CD4-positive, alpha-beta T cell (primary cell): Measurements from ENCODE around the gene DPPA5. TPM values are rescaled to one million over a fixed set of nuclear protein-coding genes. Genes with fewer than 3 reads are reported as not detected.

Source experiments
- ATAC-seq: fragments of 200-7000 bp; cut with Tn5 transposase; one replicate; pipeline ENCODE4 v1.10.0; 2022; ENCODE audit warnings: mild to moderate bottlenecking; ENCODE audit not compliant: poor library complexity
- CTCF ChIA-PET: fragments of 350-600 bp; sonication (Branson Sonifier 250); formaldehyde crosslinking; loops from one replicate; lab custom pipeline; 2021; ENCODE audit warnings: antibody characterized with exemption, inconsistent platforms; lab: Charles Lee
- POLR2A ChIA-PET: fragments of 350-600 bp; sonication (Branson Sonifier 250); formaldehyde crosslinking; loops from one replicate; lab custom pipeline; 2021; ENCODE audit warnings: antibody characterized with exemption, inconsistent platforms; lab: Charles Lee
- DNase-seq, 14 experiments: peaks; one replicate each; pipeline ENCODE4 v3.0.0-alpha.2; 2013 to 2020; ENCODE audit warnings: mixed read lengths in 2 of 14
- H3K27ac ChIP-seq, 2 donors: one replicate each; pipeline versions ENCODE4 v1.5.1 to v1.7.0; 2013; ENCODE audit warnings: low read length in 2 of 2, low read depth in 1 of 2, mild to moderate bottlenecking in 1 of 2
- H3K27me3 ChIP-seq, 2 experiments: 1 replicate in 1 of 2; 2 replicates in 1 of 2; pipeline versions ENCODE4 v1.6.1 to v1.7.0; 2013; ENCODE audit warnings: low read length in 2 of 2, control low read depth in 1 of 2, mild to moderate bottlenecking in 1 of 2, moderate library complexity in 1 of 2; ENCODE audit not compliant: insufficient read depth in 2 of 2, control insufficient read depth in 1 of 2
- H3K36me3 ChIP-seq: one replicate; pipeline ENCODE4 v1.6.1; 2013; ENCODE audit warnings: low read length, control low read depth; ENCODE audit not compliant: insufficient read depth
- H3K4me1 ChIP-seq: one replicate; pipeline ENCODE4 v1.6.1; 2013; ENCODE audit warnings: low read length, control low read depth; ENCODE audit not compliant: insufficient read depth
- H3K4me3 ChIP-seq: one replicate; pipeline ENCODE4 v1.5.1; 2013; ENCODE audit warnings: mild to moderate bottlenecking, low read length, moderate library complexity
- H3K9me3 ChIP-seq, 2 experiments: 1 replicate in 1 of 2; 2 replicates in 1 of 2; pipeline versions ENCODE4 v1.6.1 to v1.7.0; 2013; ENCODE audit warnings: low read length in 2 of 2, mild to moderate bottlenecking in 2 of 2, control low read depth in 1 of 2, moderate library complexity in 1 of 2; ENCODE audit not compliant: control insufficient read depth in 1 of 2, insufficient read depth in 1 of 2
- H3K27ac Mint-ChIP-seq: one replicate; pipeline ENCODE4 v1.8.0; 2020; ENCODE audit warnings: mixed read lengths
- H3K27me3 Mint-ChIP-seq: one replicate; pipeline ENCODE4 v1.8.0; 2021; ENCODE audit warnings: mixed read lengths
- H3K36me3 Mint-ChIP-seq: one replicate; pipeline ENCODE4 v1.8.0; 2021; ENCODE audit warnings: low read depth, mixed read lengths
- H3K4me1 Mint-ChIP-seq: one replicate; pipeline ENCODE4 v1.8.0; 2021; ENCODE audit warnings: low read depth, mixed read lengths
- H3K4me3 Mint-ChIP-seq: one replicate; pipeline ENCODE4 v1.8.0; 2020; ENCODE audit warnings: mild to moderate bottlenecking, mixed read lengths
- H3K9me3 Mint-ChIP-seq: one replicate; pipeline ENCODE4 v1.8.0; 2020; ENCODE audit warnings: mixed read lengths
- intact Hi-C, 2 experiments: fragments of 100-400 bp; cut with DNase I in 1 of 2; cut with micrococcal nuclease in 1 of 2; formaldehyde crosslinking; loops; one replicate each; pipeline versions ENCODE4 v1.15.1 to v1.9.0; 2023 to 2025; cut with DNase I, micrococcal nuclease
- total RNA-seq, 174 experiments: library from RNA in 2 of 174; stranded (reverse) in 2 of 174; gene quantifications; one replicate each; pipeline ENCODE4 v1.2.3 and lab custom pipeline; 2021 to 2026
- TF ChIP-seq, protein P1 (sequence below): fragments of 200-600 bp; IDR thresholded peaks from one replicate; pipeline ENCODE4 v1.8.0; 2022; ENCODE audit warnings: antibody characterized with exemption, mild to moderate bottlenecking

The DPPA5 gene
- total RNA-seq, 2 experiments from 2014 or later: not detected

DNA sequence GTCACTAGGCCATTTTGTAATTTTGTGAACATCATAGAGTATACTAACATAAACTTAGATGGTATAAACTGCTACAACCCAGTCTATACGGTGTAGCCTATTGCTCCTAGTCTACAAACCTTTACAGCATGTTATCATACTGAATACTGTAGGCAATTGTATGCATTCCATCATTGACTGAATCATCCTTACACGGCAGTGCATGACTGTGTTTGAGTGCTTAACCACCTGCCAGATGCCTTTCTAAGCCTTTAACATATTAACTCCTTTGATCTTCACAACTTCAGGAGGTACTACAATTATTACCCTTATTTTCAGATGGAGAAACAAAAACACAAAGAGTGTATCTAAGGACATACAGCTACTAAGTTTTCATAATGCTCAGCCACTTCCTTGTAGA, 14.0 kb downstream of the DPPA5 start:
- H3K9me3 Mint-ChIP-seq: no peaks in the 10 kb centered on the region
- no peaks in the 10 kb centered on the region for H3K27me3 Mint-ChIP-seq
- no peaks in the 10 kb centered on the region for H3K9me3 ChIP-seq
- ChIA-PET POLR2A (no interaction called here), CTCF (no interaction called here)
- no peak overlapping the region for H3K4me3 ChIP-seq
- no peaks in the 10 kb centered on the region for H3K4me1 Mint-ChIP-seq
- no peak overlapping the region for H3K27ac Mint-ChIP-seq
- intact Hi-C loops: no loop called here
- H3K27me3 ChIP-seq: no peaks in the 10 kb centered on the region
- no peak overlapping the region for H3K4me3 Mint-ChIP-seq
- ATAC-seq (no peak), DNase-seq (no peak)
- H3K36me3 ChIP-seq: no peaks in the 10 kb centered on the region
- H3K27ac ChIP-seq: no peak overlapping the region
- TF ChIP-seq, protein P1, sequence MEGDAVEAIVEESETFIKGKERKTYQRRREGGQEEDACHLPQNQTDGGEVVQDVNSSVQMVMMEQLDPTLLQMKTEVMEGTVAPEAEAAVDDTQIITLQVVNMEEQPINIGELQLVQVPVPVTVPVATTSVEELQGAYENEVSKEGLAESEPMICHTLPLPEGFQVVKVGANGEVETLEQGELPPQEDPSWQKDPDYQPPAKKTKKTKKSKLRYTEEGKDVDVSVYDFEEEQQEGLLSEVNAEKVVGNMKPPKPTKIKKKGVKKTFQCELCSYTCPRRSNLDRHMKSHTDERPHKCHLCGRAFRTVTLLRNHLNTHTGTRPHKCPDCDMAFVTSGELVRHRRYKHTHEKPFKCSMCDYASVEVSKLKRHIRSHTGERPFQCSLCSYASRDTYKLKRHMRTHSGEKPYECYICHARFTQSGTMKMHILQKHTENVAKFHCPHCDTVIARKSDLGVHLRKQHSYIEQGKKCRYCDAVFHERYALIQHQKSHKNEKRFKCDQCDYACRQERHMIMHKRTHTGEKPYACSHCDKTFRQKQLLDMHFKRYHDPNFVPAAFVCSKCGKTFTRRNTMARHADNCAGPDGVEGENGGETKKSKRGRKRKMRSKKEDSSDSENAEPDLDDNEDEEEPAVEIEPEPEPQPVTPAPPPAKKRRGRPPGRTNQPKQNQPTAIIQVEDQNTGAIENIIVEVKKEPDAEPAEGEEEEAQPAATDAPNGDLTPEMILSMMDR: no peak
- H3K36me3 Mint-ChIP-seq: no peaks in the 10 kb centered on the region
- H3K4me1 ChIP-seq: no peaks in the 10 kb centered on the region

DNA sequence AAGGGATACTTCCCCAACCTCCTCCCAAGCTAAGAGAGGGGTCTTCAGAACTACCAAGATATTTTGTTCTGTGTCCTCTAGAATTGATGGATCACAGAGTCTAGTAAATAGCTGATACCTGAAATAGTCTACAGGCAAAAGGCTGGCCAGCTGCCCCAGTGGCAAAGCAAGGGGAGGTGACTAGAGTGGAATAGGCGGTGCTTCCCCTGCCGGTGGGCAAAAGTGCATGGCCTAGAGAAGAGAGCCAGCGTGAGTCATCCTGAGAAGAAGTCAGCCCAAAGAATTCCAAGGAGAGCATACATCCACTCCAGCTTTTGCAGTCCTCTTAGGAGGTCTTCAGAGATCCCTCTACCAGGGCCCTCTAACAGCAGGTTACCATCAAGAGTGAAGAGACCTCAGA, 14.7 kb downstream of the DPPA5 start:
- Mint-ChIP-seq H3K27ac (no peak overlapping the region), H3K4me3 (no peak overlapping the region)
- no peak for DNase-seq

DNA sequence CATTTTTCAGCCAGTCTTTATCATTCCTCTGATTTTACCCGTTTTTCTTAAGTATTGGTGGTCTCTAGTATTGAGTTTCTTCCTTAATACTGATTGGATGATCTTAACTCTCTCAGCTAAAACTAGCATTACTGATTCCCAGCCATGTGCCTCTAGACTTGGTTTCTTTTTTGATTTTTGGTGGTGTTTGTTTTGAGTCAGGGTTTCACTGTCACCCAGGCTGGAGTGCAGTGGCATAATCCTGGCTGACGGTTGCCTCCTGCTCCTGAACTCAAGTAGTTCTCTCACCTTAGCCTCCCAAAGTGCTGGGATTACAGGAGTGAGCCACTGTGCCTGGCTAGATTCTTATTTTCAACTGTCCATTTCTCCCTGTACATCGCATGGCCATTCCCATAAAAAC, 24.9 kb downstream of the DPPA5 start:
- no peak overlapping the region for H3K27ac Mint-ChIP-seq
- H3K36me3 Mint-ChIP-seq: no peaks in the 10 kb centered on the region
- TF ChIP-seq, protein P1: no peak
- POLR2A ChIA-PET: no interaction called here
- ATAC-seq (no peak), DNase-seq (no peak)
- H3K4me1 Mint-ChIP-seq: no peaks in the 10 kb centered on the region
- intact Hi-C loops: loop anchor here (5.0 to 10.0 kb wide), 5 partner anchors 42 to 1944 kb away; no protein-coding TSS in a partner anchor
- no peaks in the 10 kb centered on the region for H3K9me3 Mint-ChIP-seq
- no peaks in the 10 kb centered on the region for H3K4me1 ChIP-seq
- CTCF ChIA-PET: interaction anchor here (0.8 to 2.9 kb wide), 3 partner anchors 43 to 917 kb away, joined by 3 to 8 read pairs (median 4); no protein-coding TSS in a partner anchor
- no peaks in the 10 kb centered on the region for H3K27me3 ChIP-seq
- H3K27ac ChIP-seq: no peak overlapping the region
- H3K4me3 ChIP-seq: no peak overlapping the region
- H3K4me3 Mint-ChIP-seq: no peak overlapping the region
- no peaks in the 10 kb centered on the region for H3K9me3 ChIP-seq
- H3K27me3 Mint-ChIP-seq: peaks cover 33% of the 10 kb centered on the region
- no peaks in the 10 kb centered on the region for H3K36me3 ChIP-seq

More for the DNA sequence above, 14.7 kb downstream of the DPPA5 start:
- CTCF ChIA-PET: no interaction called here
- TF ChIP-seq, protein P1: no peak
- Mint-ChIP-seq H3K4me1 (no peaks in the 10 kb centered on the region), H3K36me3 (no peaks in the 10 kb centered on the region), H3K9me3 (no peaks in the 10 kb centered on the region), H3K27me3 (no peaks in the 10 kb centered on the region)
- Histone ChIP-seq H3K4me1 (no peaks in the 10 kb centered on the region), H3K27me3 (no peaks in the 10 kb centered on the region), H3K36me3 (no peaks in the 10 kb centered on the region), H3K9me3 (no peaks in the 10 kb centered on the region), H3K4me3 (no peak overlapping the region), H3K27ac (no peak overlapping the region)
- no peak for ATAC-seq
- POLR2A ChIA-PET: no interaction called here
- intact Hi-C loops: no loop called here
